Endothelial cell of umbilical vein (primary cell): ENCODE measurements around the gene TNFRSF4. TPM values are rescaled to one million over a fixed set of nuclear protein-coding genes. Genes with fewer than 3 reads are reported as not detected.

Experiments used
- BruUV-seq: library from RNA; stranded (reverse); fragments of 400-500 nt; replicated peaks from 2 replicates; lab custom pipeline; 2021; lab: Mats Ljungman, UMichigan
- CTCF ChIA-PET: fragments of 300-600, 350-600 bp; sonication (Branson Sonifier 250); formaldehyde crosslinking; loops from one replicate; lab custom pipeline; 2021; ENCODE audit warnings: antibody characterized with exemption, inconsistent platforms; lab: Charles Lee
- POLR2A ChIA-PET: fragments of 300-600, 350-600 bp; sonication (Branson Sonifier 250); formaldehyde crosslinking; loops from one replicate; lab custom pipeline; 2021; ENCODE audit warnings: antibody characterized with exemption, inconsistent platforms; lab: Charles Lee
- DNase-seq: peaks from one replicate; pipeline ENCODE4 v3.0.0-alpha.2; 2011; ENCODE audit warnings: low read depth, low spot score
- FAIRE-seq: peaks from 2 replicates; lab custom pipeline; 2011; peaks lifted over from hg19 to GRCh38; lab: Jason Lieb, UNC
- H2AFZ ChIP-seq: 2 replicates; pipeline ENCODE4 v1.6.0; 2012; ENCODE audit warnings: low read depth, low read length, control low read depth, inconsistent platforms
- H3K27ac ChIP-seq: 2 replicates; pipeline ENCODE4 v1.5.1; 2011; ENCODE audit warnings: low read depth, mild to moderate bottlenecking, control low read depth, low read length, moderate library complexity; ENCODE audit not compliant: insufficient read depth
- H3K27me3 ChIP-seq, 2 experiments: 2 replicates each; pipeline versions ENCODE4 v1.6.0 to v1.6.1; 2011; ENCODE audit warnings: low read length in 2 of 2, mixed read lengths in 1 of 2; ENCODE audit not compliant: control insufficient read depth in 2 of 2, insufficient read depth in 2 of 2
- H3K36me3 ChIP-seq, 2 experiments: 2 replicates in 1 of 2; 3 replicates in 1 of 2; pipeline ENCODE4 v1.5.1; 2011; ENCODE audit warnings: low read length in 2 of 2, mild to moderate bottlenecking in 1 of 2, moderate library complexity in 1 of 2; ENCODE audit not compliant: control insufficient read depth in 2 of 2, insufficient read depth in 2 of 2; ENCODE audit errors: extremely low read depth in 1 of 2
- H3K4me1 ChIP-seq: 3 replicates; pipeline ENCODE4 v1.5.1; 2011; ENCODE audit warnings: mild to moderate bottlenecking, low read length; ENCODE audit not compliant: control insufficient read depth, insufficient read depth; ENCODE audit errors: extremely low read depth
- H3K4me2 ChIP-seq: 2 replicates; pipeline ENCODE4 v1.6.1; 2011; ENCODE audit warnings: low read length, control low read depth, mixed read lengths; ENCODE audit not compliant: insufficient read depth
- H3K4me3 ChIP-seq, 3 experiments: fragments of 200-600 bp in 1 of 3; sonication (generic), shearing (Covaris generic) in 1 of 3; replicated peaks in 1 of 3; 2 replicates each; pipeline ENCODE4 v1.5.1; 2011 to 2016; ENCODE audit warnings: control low read depth in 3 of 3, low read length in 3 of 3, mild to moderate bottlenecking in 2 of 3, inconsistent platforms in 1 of 3, low read depth in 1 of 3, moderate library complexity in 1 of 3; ENCODE audit not compliant: insufficient read depth in 1 of 3
- H3K79me2 ChIP-seq: 2 replicates; pipeline ENCODE4 v1.6.0; 2012; ENCODE audit warnings: low read length, inconsistent platforms; ENCODE audit not compliant: control insufficient read depth, insufficient read depth
- H3K9ac ChIP-seq: replicated peaks from 2 replicates; pipeline ENCODE3; 2011; ENCODE audit warnings: low read length, control low read depth; ENCODE audit not compliant: insufficient read depth; ENCODE audit errors: extremely low read depth
- H3K9me1 ChIP-seq: replicated peaks from 3 replicates; pipeline ENCODE4 v1.6.0; 2011; ENCODE audit warnings: mild to moderate bottlenecking, low read length; ENCODE audit not compliant: control insufficient read depth, insufficient read depth; ENCODE audit errors: extremely low read depth
- H3K9me3 ChIP-seq: replicated peaks from 2 replicates; pipeline ENCODE4 v1.5.1; 2012; ENCODE audit warnings: low read length, inconsistent platforms; ENCODE audit not compliant: control insufficient read depth, insufficient read depth
- H4K20me1 ChIP-seq: replicated peaks from 2 replicates; pipeline ENCODE3; 2011; ENCODE audit warnings: mild to moderate bottlenecking, low read length; ENCODE audit not compliant: control insufficient read depth, insufficient read depth; ENCODE audit errors: extremely low read depth
- CTCF ChIP-seq, 2 donors: IDR thresholded peaks; 1 replicate in 1 of 2; 2 replicates in 1 of 2; pipeline ENCODE4 v1.5.1; 2011; ENCODE audit warnings: low read length in 2 of 2, mild to moderate bottlenecking in 2 of 2, moderate library complexity in 2 of 2, control low read depth in 1 of 2, inconsistent platforms in 1 of 2, low read depth in 1 of 2; ENCODE audit not compliant: insufficient read depth in 1 of 2; ENCODE audit errors: extremely low read depth in 1 of 2
- EZH2 ChIP-seq: IDR thresholded peaks from 2 replicates; pipeline ENCODE4 v1.6.1; 2012; ENCODE audit warnings: borderline replicate concordance, low read depth, mild to moderate bottlenecking, moderate library complexity, low read length, inconsistent platforms; ENCODE audit not compliant: severe bottlenecking
- GATA2 ChIP-seq: IDR thresholded peaks from 2 replicates; pipeline ENCODE4 v1.7.0; 2011; ENCODE audit warnings: low read depth, mild to moderate bottlenecking, moderate library complexity, mixed read lengths, low read length; ENCODE audit not compliant: insufficient read length, insufficient read depth
- JUN ChIP-seq: IDR thresholded peaks from 2 replicates; pipeline ENCODE4 v1.6.1; 2011; ENCODE audit warnings: borderline replicate concordance, low read depth; ENCODE audit not compliant: insufficient read length, insufficient read depth
- POLR2AphosphoS5 ChIP-seq: IDR thresholded peaks from 2 replicates; pipeline ENCODE4 v1.6.1; 2012; ENCODE audit warnings: low read depth, mild to moderate bottlenecking, control low read depth, low read length, moderate library complexity; ENCODE audit not compliant: insufficient read depth
- dilution Hi-C: fragments of 300-500 bp; cut with MboI; formaldehyde crosslinking; loops from one replicate; pipeline ENCODE4 v1.15.0; 2019; ENCODE audit warnings: low sequenced_read_pairs; ENCODE audit not compliant: extremely low pct_ligation_motif_present
- intact Hi-C: fragments of 100-400 bp; cut with micrococcal nuclease; formaldehyde crosslinking; loops from one replicate; pipeline ENCODE4 v1.10.0; 2022
- polyA plus RNA-seq, 4 experiments: library from polyadenylated mRNA; depleted of rRNA in 3 of 4; stranded (reverse) in 3 of 4; unstranded in 1 of 4; fragments of >200 nt; gene quantifications; 2 replicates each; pipeline versions ENCODE4 v1.2.1 to v1.2.3, GENCODE V29; 2011 to 2012; ENCODE audit warnings: missing spikeins in 1 of 4
- total RNA-seq: library from RNA; stranded (reverse); gene quantifications from 2 replicates; pipeline ENCODE4 v1.2.3, GENCODE V29; 2021

TNFRSF4 gene
- total and polyA plus RNA-seq, 2 donors (not counting 3 experiments of a cell fraction or from before 2014, with no cell fraction given): 0.55 to 1.5 TPM

GRCh38 chr1:1211541-1212441, 2.2 kb downstream of the TNFRSF4 start:
- H3K79me2 ChIP-seq: no peaks in the 10 kb centered on the region
- POLR2A ChIA-PET: no interaction called here
- H3K4me1 ChIP-seq: no peaks in the 10 kb centered on the region
- no peak overlapping the region for H3K4me3 ChIP-seq
- DNase-seq (no peak), FAIRE-seq (no peak)
- no peak overlapping the region for H3K9ac ChIP-seq
- no TSS peak for BruUV-seq
- H3K4me2 ChIP-seq: no peak overlapping the region
- peaks cover 1 to 2% of the 10 kb centered on the region in 2 experiments for H3K27me3 ChIP-seq
- dilution Hi-C loops (no loop called here), intact Hi-C loops (loop anchor here (2.0 kb wide), 2 partner anchors 19 to 89 kb away; no protein-coding TSS in a partner anchor)
- H4K20me1 ChIP-seq: no peaks in the 10 kb centered on the region
- H3K9me1 ChIP-seq: no peaks in the 10 kb centered on the region
- no peak overlapping the region for H2AFZ ChIP-seq
- TF ChIP-seq EZH2 (no peak), JUN (no peak), POLR2AphosphoS5 (no peak), CTCF (IDR thresholded peaks at IDR 0.05; ENCODE audit: extremely low read depth in 1 of 2, insufficient read depth in 1 of 2, low read depth in 1 of 2, low read length in 2 of 2) (no peak), GATA2 (no peak)
- H3K27ac ChIP-seq: no peak overlapping the region
- H3K36me3 ChIP-seq: peaks cover 2% of the 10 kb centered on the region in 2 experiments
- CTCF ChIA-PET: interaction anchor here (1.5 kb wide), 1 partner anchor 90 kb away, joined by 4 read pairs; no protein-coding TSS in a partner anchor
- no peaks in the 10 kb centered on the region for H3K9me3 ChIP-seq
